K562 (cell line): Measurements from ENCODE around the gene WDR47. TPM values are rescaled to one million over a fixed set of nuclear protein-coding genes. Genes with fewer than 3 reads are reported as not detected.
A peak's percentile ranks its signal among the peaks of the same experiment; 100 is the strongest.

Experiments
- C11orf30 ChIP-seq: fragments of 450-650 bp; IDR thresholded peaks from 2 replicates; pipeline ENCODE4 v1.6.1; 2016; ENCODE audit warnings: low read depth, mild to moderate bottlenecking
- CBX1 ChIP-seq: sonication (generic); IDR thresholded peaks from 2 replicates; pipeline ENCODE4 v1.6.1; 2016; ENCODE audit warnings: antibody characterized with exemption, low read depth, mild to moderate bottlenecking
- CBX3 ChIP-seq, 2 experiments: IDR thresholded peaks; 1 replicate in 1 of 2; 2 replicates in 1 of 2; pipeline ENCODE4 v1.6.1; 2012; ENCODE audit warnings: inconsistent platforms in 2 of 2, low read length in 2 of 2, borderline replicate concordance in 1 of 2, control low read depth in 1 of 2
- CTCFL ChIP-seq: IDR thresholded peaks from 2 replicates; pipeline ENCODE4 v1.6.1; 2011; ENCODE audit warnings: borderline replicate concordance, low read depth, mild to moderate bottlenecking, moderate library complexity, low read length; ENCODE audit not compliant: insufficient read depth, poor library complexity, severe bottlenecking
- JUND ChIP-seq, 2 experiments: IDR thresholded peaks; 2 replicates in 1 of 2; 3 replicates in 1 of 2; pipeline ENCODE4 v1.6.1; 2011; ENCODE audit warnings: borderline replicate concordance in 2 of 2, low read depth in 2 of 2, low read length in 2 of 2, improper control_type of control experiment in 1 of 2, missing biosample characterization in 1 of 2, missing genetic modification characterization in 1 of 2, missing genetic modification reagents in 1 of 2
- KLF1 ChIP-seq: fragments of 450-650 bp; IDR thresholded peaks from 2 replicates; pipeline ENCODE4 v1.6.1; 2016; ENCODE audit warnings: missing genetic modification characterization, missing compliant biosample characterization
- MTA3 ChIP-seq: fragments of 450-650 bp; formaldehyde crosslinking; IDR thresholded peaks from 2 replicates; pipeline ENCODE4 v1.6.1; 2017; ENCODE audit warnings: mild to moderate bottlenecking, borderline replicate concordance
- NBN ChIP-seq: fragments of 450-650 bp; IDR thresholded peaks from 2 replicates; pipeline ENCODE4 v1.6.1; 2016; ENCODE audit warnings: low read depth, mild to moderate bottlenecking
- NR2C2 ChIP-seq, 2 experiments: fragments of 200-800 bp in 1 of 2; sonication (Bioruptor generic) in 1 of 2; sonication (generic) in 1 of 2; formaldehyde crosslinking in 1 of 2; IDR thresholded peaks; 2 replicates each; pipeline versions ENCODE4 v1.6.1 to v1.8.0; 2016 to 2022; ENCODE audit warnings: mild to moderate bottlenecking in 1 of 2, missing compliant biosample characterization in 1 of 2, missing genetic modification characterization in 1 of 2, missing genetic modification reagents in 1 of 2
- RERE ChIP-seq: sonication (generic); formaldehyde crosslinking; IDR thresholded peaks from 2 replicates; pipeline ENCODE4 v1.8.0; 2023; ENCODE audit warnings: missing genetic modification reagents, mild to moderate bottlenecking, borderline replicate concordance
- TCF3 ChIP-seq: sonication (generic); formaldehyde crosslinking; IDR thresholded peaks from 2 replicates; pipeline ENCODE4 v1.4.0; 2020; ENCODE audit warnings: mild to moderate bottlenecking, missing genetic modification reagents
- ZNF384 ChIP-seq: IDR thresholded peaks from 2 replicates; pipeline ENCODE4 v1.6.1; 2012; ENCODE audit warnings: low read depth, low read length, improper control_type of control experiment
- ZNF696 ChIP-seq: fragments of 250-450 bp; sonication (Bioruptor Pico); conservative IDR thresholded peaks from 2 replicates; pipeline ENCODE4 v1.4.0; 2020; ENCODE audit warnings: mild to moderate bottlenecking, moderate library complexity
- ZNF740 ChIP-seq, 3 experiments: fragments of 200-800 bp in 1 of 3; sonication (Bioruptor generic) in 1 of 3; sonication (generic) in 1 of 3; formaldehyde crosslinking in 1 of 3; IDR thresholded peaks; 2 replicates each; pipeline versions ENCODE4 v1.6.1 to v1.8.0; 2016 to 2022; ENCODE audit warnings: mild to moderate bottlenecking in 2 of 3, missing compliant biosample characterization in 2 of 3, missing genetic modification characterization in 2 of 3, missing genetic modification reagents in 1 of 3
- ZNF77 ChIP-seq: fragments of 250-450 bp; sonication (Bioruptor Pico); IDR thresholded peaks from 2 replicates; pipeline ENCODE4 v1.5.0; 2020
- polyA plus RNA-seq, 8 experiments: library from polyadenylated mRNA; depleted of rRNA in 4 of 8; stranded (reverse) in 5 of 8; unstranded in 3 of 8; fragments of >200 nt; fragmentation: Nextera tagmentation in 2 of 8; fragmentation: Illumina TruSeq in 1 of 8; extraction: Ambion mirVana in 2 of 8; extraction: Trizol in 1 of 8; gene quantifications; 2 replicates each; pipeline versions ENCODE4 v1.2.1 to v1.2.3, GENCODE V29; 2011 to 2014; ENCODE audit warnings: inconsistent platforms in 1 of 8, missing spikeins in 1 of 8
- total RNA-seq, 7 experiments: library from RNA; depleted of rRNA in 6 of 7; stranded (reverse); fragments of >200 nt in 6 of 7; fragmentation: Illumina TruSeq in 2 of 7; extraction: Trizol in 2 of 7; gene quantifications; 2 replicates each; pipeline versions ENCODE4 v1.2.1 to v1.2.3, GENCODE V29; 2011 to 2021; ENCODE audit warnings: low replicate concordance in 1 of 7

The WDR47 gene
- total and polyA plus RNA-seq, 9 of the 15 experiments (the other 6 are each of a cell fraction or from before 2014, with no cell fraction given) = 1.3 to 10.1 (median 4.9) TPM

- TF ChIP-seq RERE (CRISPR knock-in tag) (no peak), ZNF696 (CRISPR knock-in tag) (no peak), C11orf30 (peak; percentile 28), NR2C2 (CRISPR knock-in tag; IDR thresholded peaks at IDR 0.05) (no peak), NR2C2 (tag; IDR thresholded peaks at IDR 0.05) (peak; percentile 37), CBX1 (no peak), ZNF77 (CRISPR knock-in tag) (no peak), MTA3 (peak; percentile 41; the same call in 1 of the 2 replicates), ZNF740 (CRISPR knock-in tag; IDR thresholded peaks at IDR 0.05) (no peak), ZNF740 (tag; IDR thresholded peaks at IDR 0.05) (0 out of 4 replicates have a peak, but pooled peaks of 1 of the 2 experiments have one; percentile 58), CBX3 (IDR thresholded peaks at IDR 0.05; ENCODE audit: borderline replicate concordance in 1 of 2, low read length in 2 of 2) (no peak), CTCFL (no peak), NBN (0 out of 2 replicates have a peak, but pooled peaks have one; percentile 45), ZNF384 (peak; percentile 90), TCF3 (CRISPR knock-in tag) (no peak), KLF1 (tag) (no peak), JUND (IDR thresholded peaks at IDR 0.05; ENCODE audit: borderline replicate concordance, low read depth, low read length) (peak; percentile 60; the same call in 1 of the 2 replicates), JUND (tag; IDR thresholded peaks at IDR 0.05; ENCODE audit: borderline replicate concordance, low read depth, low read length) (no peak; the same call in 2 of the 3 replicates)
Measured at GRCh38 chr1:109084563-109085517, 42.9 kb upstream of the WDR47 start (continued).
